ENCODE data around the gene OR2F1.
A peak's percentile ranks its signal among the peaks of the same experiment; 100 is the strongest.

OR2F1 gene

GRCh38 chr7:143931739-143932138, 22.9 kb upstream of the OR2F1 start:
- DNase-seq, result no peak
- H3K4me3 Mint-ChIP-seq, result no peak overlapping the region
- H3K4me1 Mint-ChIP-seq, result no peaks in the 10 kb centered on the region
- no peak overlapping the region for H3K27ac Mint-ChIP-seq
- TF ChIP-seq CTCF (IDR thresholded peaks at IDR 0.05), result no peak
- peaks cover 4% of the 10 kb centered on the region for H3K9me3 Mint-ChIP-seq
- no peaks in the 10 kb centered on the region for H3K36me3 Mint-ChIP-seq (ENCODE audit: low read depth)
- H3K27me3 Mint-ChIP-seq (ENCODE audit: low read depth, poor library complexity), result peaks cover 10% of the 10 kb centered on the region

GRCh38 chr7:143934526-143935325, 19.9 kb upstream of the OR2F1 start, which contains the start of gene OR2F2:
Gene OR2F2 (plus strand): TSS chr7:143935233. CDS start chr7:143935233, 0 bp downstream.
- no peak for TF ChIP-seq CTCF (IDR thresholded peaks at IDR 0.05)
- Mint-ChIP-seq H3K27me3 (ENCODE audit: low read depth, poor library complexity) (peaks cover 10% of the 10 kb centered on the region), H3K27ac (peak within 1 kb of the TSS; percentile 30), H3K4me1 (no peaks in the 10 kb centered on the region), H3K36me3 (ENCODE audit: low read depth) (no peaks in the 10 kb centered on the region), H3K4me3 (no peak within 1 kb of the TSS), H3K9me3 (peaks cover 4% of the 10 kb centered on the region)
- no peak for DNase-seq

GRCh38 chr7:143936087-143937009, 18.3 kb upstream of the OR2F1 start:
- no peaks in the 10 kb centered on the region for H3K4me1 Mint-ChIP-seq
- H3K9me3 Mint-ChIP-seq, result peaks cover 4% of the 10 kb centered on the region
- H3K4me3 Mint-ChIP-seq, result no peak overlapping the region
- no peak for DNase-seq
- peaks cover 7% of the 10 kb centered on the region for H3K27me3 Mint-ChIP-seq (ENCODE audit: low read depth, poor library complexity)
- H3K27ac Mint-ChIP-seq, result no peak overlapping the region
- H3K36me3 Mint-ChIP-seq (ENCODE audit: low read depth), result no peaks in the 10 kb centered on the region
- no peak for TF ChIP-seq CTCF (IDR thresholded peaks at IDR 0.05)

GRCh38 chr7:143938379-143939243, 16.0 kb upstream of the OR2F1 start:
- Mint-ChIP-seq H3K27ac (no peak overlapping the region), H3K27me3 (ENCODE audit: low read depth, poor library complexity) (peaks cover 11% of the 10 kb centered on the region), H3K36me3 (ENCODE audit: low read depth) (no peaks in the 10 kb centered on the region)

More at GRCh38 chr7:143938379-143939243, 16.0 kb upstream of the OR2F1 start:
- Mint-ChIP-seq H3K4me1 (no peaks in the 10 kb centered on the region), H3K4me3 (no peak overlapping the region), H3K9me3 (no peaks in the 10 kb centered on the region)
- TF ChIP-seq CTCF (IDR thresholded peaks at IDR 0.05), result no peak
- no peak for DNase-seq
